H1 (cell line): ENCODE measurements around the gene GSTA3. TPM values are rescaled to one million over a fixed set of nuclear protein-coding genes. Genes with fewer than 3 reads are reported as not detected.

Experiments used
- CTCF ChIA-PET: fragments of 300-600 bp; sonication (Branson Sonifier 250); formaldehyde crosslinking; loops from one replicate; lab custom pipeline; 2021; ENCODE audit not compliant: partially characterized antibody; lab: Charles Lee
- POLR2A ChIA-PET: fragments of 300-600 bp; sonication (Branson Sonifier 250); formaldehyde crosslinking; loops from one replicate; lab custom pipeline; 2021; ENCODE audit warnings: inconsistent platforms; ENCODE audit not compliant: partially characterized antibody; lab: Charles Lee
- DNase-seq, 2 experiments: peaks; one replicate each; pipeline versions ENCODE4 v3.0.0 to v3.0.0-alpha.2; 2010 to 2022; ENCODE audit warnings: low spot score in 2 of 2, low read depth in 1 of 2, mixed read lengths in 1 of 2
- FAIRE-seq: peaks from 2 replicates; lab custom pipeline; 2011; peaks lifted over from hg19 to GRCh38; lab: Jason Lieb, UNC
- H2AFZ ChIP-seq: 2 replicates; pipeline ENCODE4 v1.8.1; 2012; ENCODE audit warnings: low read length, inconsistent platforms
- H2AK5ac ChIP-seq: 2 replicates; pipeline ENCODE4 v1.6.1; 2013; ENCODE audit warnings: low read depth, low read length
- H2BK120ac ChIP-seq: replicated peaks from 2 replicates; pipeline ENCODE3; 2013; ENCODE audit warnings: low read depth, low read length, inconsistent platforms
- H2BK12ac ChIP-seq: 2 replicates; pipeline ENCODE4 v1.6.1; 2013; ENCODE audit warnings: low read depth, low read length
- H2BK15ac ChIP-seq: 2 replicates; pipeline ENCODE4 v1.6.1; 2013; ENCODE audit warnings: low read length
- H2BK20ac ChIP-seq: 2 replicates; pipeline ENCODE4 v1.6.1; 2013; ENCODE audit warnings: low read length
- H2BK5ac ChIP-seq: 2 replicates; pipeline ENCODE4 v1.6.1; 2013; ENCODE audit warnings: low read depth, low read length
- H3K14ac ChIP-seq: 2 replicates; pipeline ENCODE4 v1.6.1; 2013; ENCODE audit warnings: inconsistent platforms; ENCODE audit not compliant: insufficient read length
- H3K18ac ChIP-seq: 2 replicates; pipeline ENCODE4 v1.6.1; 2013; ENCODE audit warnings: low read length; ENCODE audit errors: extremely low read depth
- H3K23ac ChIP-seq: 2 replicates; pipeline ENCODE4 v1.6.1; 2013; ENCODE audit warnings: inconsistent platforms; ENCODE audit not compliant: insufficient read length
- H3K23me2 ChIP-seq: 2 replicates; pipeline ENCODE4 v1.6.1; 2013; ENCODE audit warnings: low read depth, low read length
- H3K27ac ChIP-seq: 2 replicates; pipeline ENCODE4 v1.6.1; 2011; ENCODE audit warnings: low read depth, low read length, inconsistent platforms
- H3K27me3 ChIP-seq, 4 experiments: replicated peaks in 1 of 4; 1 replicate in 1 of 4; 2 replicates in 3 of 4; pipeline versions ENCODE4 v1.6.1 to v1.8.1; 2011 to 2013; ENCODE audit warnings: low read length in 3 of 4, mild to moderate bottlenecking in 3 of 4, inconsistent platforms in 2 of 4, mixed read lengths in 2 of 4, moderate library complexity in 1 of 4; ENCODE audit not compliant: control insufficient read depth in 3 of 4, insufficient read depth in 3 of 4; ENCODE audit errors: extremely low read depth in 1 of 4
- H3K36me3 ChIP-seq, 4 experiments: 2 replicates each; pipeline versions ENCODE4 v1.6.1 to v1.8.1; 2011 to 2013; ENCODE audit warnings: mild to moderate bottlenecking in 4 of 4, low read length in 3 of 4, moderate library complexity in 2 of 4, control low read depth in 1 of 4, inconsistent platforms in 1 of 4; ENCODE audit not compliant: insufficient read depth in 4 of 4, control insufficient read depth in 2 of 4
- H3K4ac ChIP-seq: replicated peaks from 2 replicates; pipeline ENCODE3; 2013; ENCODE audit warnings: low read length, low read depth, mixed read lengths, inconsistent platforms; ENCODE audit not compliant: insufficient read length
- H3K4me1 ChIP-seq, 4 experiments: replicated peaks in 1 of 4; 1 replicate in 1 of 4; 2 replicates in 3 of 4; pipeline versions ENCODE4 v1.6.1 to v1.8.1; 2011 to 2013; ENCODE audit warnings: low read length in 3 of 4, inconsistent platforms in 2 of 4, mixed read lengths in 1 of 4; ENCODE audit not compliant: insufficient read depth in 4 of 4, control insufficient read depth in 3 of 4
- H3K4me2 ChIP-seq, 2 experiments: 2 replicates each; pipeline versions ENCODE4 v1.6.1 to v1.8.1; 2011 to 2013; ENCODE audit warnings: low read depth in 2 of 2, low read length in 2 of 2, control low read depth in 1 of 2, inconsistent platforms in 1 of 2, mild to moderate bottlenecking in 1 of 2; ENCODE audit not compliant: insufficient read depth in 1 of 2
- H3K4me3 ChIP-seq, 4 experiments: fragments of 200-600, 300-600 bp in 1 of 4; sonication (generic), shearing (Covaris generic), sonication (Bioruptor Twin) in 1 of 4; 2 replicates each; pipeline versions ENCODE4 v1.5.1 to v1.8.1; 2011 to 2016; ENCODE audit warnings: low read length in 4 of 4, low read depth in 3 of 4, control low read depth in 2 of 4, inconsistent platforms in 2 of 4, mild to moderate bottlenecking in 2 of 4, mixed read lengths in 1 of 4, moderate library complexity in 1 of 4; ENCODE audit not compliant: insufficient read depth in 2 of 4; ENCODE audit errors: extremely low read depth in 1 of 4
- H3K56ac ChIP-seq: replicated peaks from 2 replicates; pipeline ENCODE3; 2013; ENCODE audit warnings: low read depth, mild to moderate bottlenecking, mixed read lengths, low read length, inconsistent platforms; ENCODE audit not compliant: insufficient read length
- H3K79me1 ChIP-seq: 2 replicates; pipeline ENCODE4 v1.6.1; 2013; ENCODE audit warnings: low read depth, low read length, control low read depth
- H3K79me2 ChIP-seq, 2 experiments: 2 replicates each; pipeline versions ENCODE4 v1.6.1 to v1.8.1; 2012 to 2013; ENCODE audit warnings: low read length in 2 of 2, mild to moderate bottlenecking in 2 of 2, inconsistent platforms in 1 of 2; ENCODE audit not compliant: insufficient read depth in 2 of 2, control insufficient read depth in 1 of 2
- H3K9ac ChIP-seq, 4 experiments: replicated peaks in 1 of 4; 1 replicate in 1 of 4; 2 replicates in 3 of 4; pipeline versions ENCODE4 v1.6.1 to v1.8.1; 2011 to 2013; ENCODE audit warnings: low read depth in 3 of 4, low read length in 3 of 4, control low read depth in 2 of 4, mild to moderate bottlenecking in 2 of 4, moderate library complexity in 2 of 4, inconsistent platforms in 1 of 4; ENCODE audit errors: extremely low read depth in 1 of 4
- H3K9me3 ChIP-seq, 2 experiments: 2 replicates each; pipeline versions ENCODE4 v1.6.1 to v1.8.1; 2012 to 2013; ENCODE audit warnings: mild to moderate bottlenecking in 2 of 2, moderate library complexity in 2 of 2, control low read depth in 1 of 2, inconsistent platforms in 1 of 2, low read depth in 1 of 2, low read length in 1 of 2, mixed read lengths in 1 of 2; ENCODE audit not compliant: insufficient read depth in 2 of 2
- H4K20me1 ChIP-seq, 2 experiments: replicated peaks in 1 of 2; 2 replicates each; pipeline versions ENCODE3 to v1.8.1; 2011 to 2013; ENCODE audit warnings: inconsistent platforms in 2 of 2, low read length in 2 of 2, mild to moderate bottlenecking in 1 of 2; ENCODE audit not compliant: insufficient read depth in 2 of 2, control insufficient read depth in 1 of 2
- H4K5ac ChIP-seq: 2 replicates; pipeline ENCODE4 v1.6.1; 2013; ENCODE audit warnings: low read length, low read depth, mixed read lengths, inconsistent platforms; ENCODE audit not compliant: insufficient read length
- H4K8ac ChIP-seq: 2 replicates; pipeline ENCODE4 v1.8.0; 2013; ENCODE audit warnings: mild to moderate bottlenecking, moderate library complexity, low read length, inconsistent platforms; ENCODE audit not compliant: insufficient read depth; ENCODE audit errors: extremely low read depth
- H4K91ac ChIP-seq: replicated peaks from 2 replicates; pipeline ENCODE3; 2013; ENCODE audit warnings: low read length, mixed read lengths, inconsistent platforms; ENCODE audit not compliant: insufficient read length
- ASH2L ChIP-seq: fragments of 200-600, 300-600 bp; sonication (generic); IDR thresholded peaks from one replicate; pipeline ENCODE4 v1.7.1; 2017; ENCODE audit warnings: low read length
- CEBPB ChIP-seq: IDR thresholded peaks from 2 replicates; pipeline ENCODE4 v1.6.1; 2012; ENCODE audit warnings: low read depth, low read length
- CTBP2 ChIP-seq: IDR thresholded peaks from 2 replicates; pipeline ENCODE4 v1.7.0; 2011; ENCODE audit warnings: borderline replicate concordance, mild to moderate bottlenecking, moderate library complexity, mixed read lengths, low read length; ENCODE audit not compliant: insufficient read depth, insufficient read length
- EP300 ChIP-seq, 2 experiments: IDR thresholded peaks; 1 replicate in 1 of 2; 2 replicates in 1 of 2; pipeline ENCODE4 v1.6.1; 2011 to 2012; ENCODE audit warnings: low read depth in 2 of 2, low read length in 2 of 2, mild to moderate bottlenecking in 2 of 2, borderline replicate concordance in 1 of 2, inconsistent platforms in 1 of 2, moderate library complexity in 1 of 2
- FOSL1 ChIP-seq: IDR thresholded peaks from 2 replicates; pipeline ENCODE4 v1.6.1; 2011; ENCODE audit warnings: mild to moderate bottlenecking, low read depth, low read length, moderate library complexity; ENCODE audit not compliant: insufficient read depth
- HDAC2 ChIP-seq, 2 experiments: fragments of 300-600 bp in 1 of 2; sonication (generic) in 1 of 2; IDR thresholded peaks; 2 replicates each; pipeline ENCODE4 v1.6.1; 2011 to 2012; ENCODE audit warnings: low read depth in 2 of 2, low read length in 2 of 2, mild to moderate bottlenecking in 2 of 2, moderate library complexity in 2 of 2, borderline replicate concordance in 1 of 2, inconsistent platforms in 1 of 2
- RBBP5 ChIP-seq: IDR thresholded peaks from 2 replicates; pipeline ENCODE4 v1.7.1; 2012; ENCODE audit warnings: low read depth, mild to moderate bottlenecking, inconsistent platforms, low read length, moderate library complexity, borderline replicate concordance
- RNF2 ChIP-seq: fragments of 200-900, 300-1000 bp; sonication (generic); IDR thresholded peaks from 2 replicates; pipeline ENCODE4 v1.7.1; 2016; ENCODE audit warnings: borderline replicate concordance, low read depth, mild to moderate bottlenecking, antibody characterized with exemption, low read length; ENCODE audit not compliant: poor library complexity, severe bottlenecking; ENCODE audit errors: missing control alignments
- SP1 ChIP-seq: IDR thresholded peaks from 2 replicates; pipeline ENCODE4 v1.6.1; 2011; ENCODE audit warnings: low read depth, low read length
- SP2 ChIP-seq: IDR thresholded peaks from 2 replicates; pipeline ENCODE4 v1.6.1; 2012; ENCODE audit warnings: mild to moderate bottlenecking, low read length, inconsistent platforms
- SP4 ChIP-seq: IDR thresholded peaks from 2 replicates; pipeline ENCODE4 v1.6.1; 2012; ENCODE audit warnings: low read length, inconsistent platforms
- TAF1 ChIP-seq: IDR thresholded peaks from 2 replicates; pipeline ENCODE4 v1.6.1; 2011; ENCODE audit warnings: mild to moderate bottlenecking, low read depth, low read length
- YY1 ChIP-seq: IDR thresholded peaks from 2 replicates; pipeline ENCODE4 v1.6.1; 2011; ENCODE audit warnings: low read depth, mild to moderate bottlenecking, low read length
- WGBS, 2 experiments: shearing (Covaris generic) in 1 of 2; methylation state at CpG; one replicate each; pipeline versions ENCODE4 v1.1.6 to v1.1.7; 2013 to 2015; ENCODE audit warnings: low lambda C conversion rate in 2 of 2, mixed read lengths in 2 of 2, inconsistent platforms in 1 of 2, low coverage in 1 of 2, missing lambda C conversion rate in 1 of 2; ENCODE audit not compliant: insufficient replicate concordance in 2 of 2, insufficient coverage in 1 of 2, insufficient read length in 1 of 2; ENCODE audit errors: extremely low coverage in 1 of 2, missing lambda C conversion rate in 1 of 2; 5-methylcytosine and 5-hydroxymethylcytosine counted together
- polyA plus RNA-seq, 7 experiments: library from polyadenylated mRNA; depleted of rRNA in 3 of 7; stranded (reverse) in 5 of 7; unstranded in 2 of 7; fragments of >200 nt in 5 of 7; fragments of 200-250 nt in 2 of 7; gene quantifications; 1 replicate in 5 of 7; 2 replicates in 1 of 7; 4 replicates in 1 of 7; pipeline versions ENCODE4 v1.2.1 to v1.2.3, GENCODE V29; 2011 to 2013; ENCODE audit warnings: missing spikeins in 2 of 7, mixed read lengths in 2 of 7
- total RNA-seq: library from RNA; stranded (reverse); fragmentation: NEBNext Ultra II Directional; extraction: Animal tissue kit (Norgen Biotek cat#: 25700); gene quantifications from 2 replicates; pipeline ENCODE4 v1.2.1, GENCODE V29; 2021

GSTA3 gene
- total and polyA plus RNA-seq, 2 of the 8 experiments (the other 6 are each of a cell fraction or from before 2014, with no cell fraction given): not detected

- no peak overlapping the region for H2BK20ac ChIP-seq
- no peak overlapping the region for H4K91ac ChIP-seq
- no peak overlapping the region for H4K5ac ChIP-seq
- TF ChIP-seq SP2 (no peak), YY1 (no peak), FOSL1 (no peak), TAF1 (no peak), RNF2 (no peak), CEBPB (no peak), RBBP5 (no peak), CTBP2 (no peak), SP4 (no peak), ASH2L (no peak), HDAC2 (IDR thresholded peaks at IDR 0.05; ENCODE audit: borderline replicate concordance in 1 of 2, low read depth in 2 of 2, low read length in 2 of 2) (no peak), SP1 (no peak), EP300 (IDR thresholded peaks at IDR 0.05; ENCODE audit: borderline replicate concordance in 1 of 2, low read depth in 2 of 2, low read length in 2 of 2) (no peak)
- ChIA-PET POLR2A (interaction anchor here (1.4 kb wide), 1 partner anchor 9 kb away, joined by 3 read pairs; no protein-coding TSS in a partner anchor), CTCF (interaction anchor here (0.6 to 1.2 kb wide), 3 partner anchors 35 to 120 kb away, joined by 3 to 5 read pairs (median 3); partner anchors contain the start of genes GSTA4 and GSTA5)
- no peak overlapping the region for H3K27ac ChIP-seq
- no peak overlapping the region for H2BK12ac ChIP-seq
- H3K18ac ChIP-seq: no peak overlapping the region
- FAIRE-seq (no peak), DNase-seq (no peak)
- no peak overlapping the region for H4K8ac ChIP-seq
- no peaks in the 10 kb centered on the region for H3K27me3 ChIP-seq
- H3K79me1 ChIP-seq: no peaks in the 10 kb centered on the region
- no peaks in the 10 kb centered on the region for H3K9me3 ChIP-seq
- H3K23ac ChIP-seq: no peak overlapping the region
- no peaks in the 10 kb centered on the region for H3K79me2 ChIP-seq
- no peak overlapping the region for H3K9ac ChIP-seq
- no peak overlapping the region for H2BK15ac ChIP-seq
- H3K4me2 ChIP-seq: no peak overlapping the region
- H2AFZ ChIP-seq: no peak overlapping the region
- H3K14ac ChIP-seq: no peak overlapping the region
- H3K4ac ChIP-seq: no peak overlapping the region
- no peak overlapping the region for H2AK5ac ChIP-seq
- no peaks in the 10 kb centered on the region for H3K36me3 ChIP-seq
- no peaks in the 10 kb centered on the region for H3K23me2 ChIP-seq
- no peaks in the 10 kb centered on the region for H4K20me1 ChIP-seq
- H2BK5ac ChIP-seq: no peak overlapping the region
- no peak overlapping the region for H2BK120ac ChIP-seq
- no peak overlapping the region for H3K4me3 ChIP-seq
- no peaks in the 10 kb centered on the region for H3K4me1 ChIP-seq
- WGBS, 2 experiments: 84% methylated on average over 7 of the region's 7 CpGs; no CpG with 5 or more reads in 1 of the 2 experiments
- H3K56ac ChIP-seq: no peak overlapping the region
Measured at GRCh38 chr6:52876056-52876787, 33.3 kb downstream of the GSTA3 start.
